DMS 273 treated with DMSO at 0.1 percent for 48 hours (cell line): Measurements from ENCODE around the gene FAM237A.

Experiments
- DNase-seq: peaks from one replicate; lab custom pipeline; 2025; lab: John Stamatoyannopoulos, UW

Gene FAM237A

GRCh38 chr2:206642075-206643025, at the start of gene FAM237A:
Gene FAM237A, plus strand, starts transcription at chr2:206642487. Its CDS starts 1,750 bp downstream, at chr2:206644237.
- DNase-seq = no peak

- no peak for DNase-seq
Measured at GRCh38 chr2:206597717-206598218, 44.5 kb upstream of the FAM237A start.

DNA sequence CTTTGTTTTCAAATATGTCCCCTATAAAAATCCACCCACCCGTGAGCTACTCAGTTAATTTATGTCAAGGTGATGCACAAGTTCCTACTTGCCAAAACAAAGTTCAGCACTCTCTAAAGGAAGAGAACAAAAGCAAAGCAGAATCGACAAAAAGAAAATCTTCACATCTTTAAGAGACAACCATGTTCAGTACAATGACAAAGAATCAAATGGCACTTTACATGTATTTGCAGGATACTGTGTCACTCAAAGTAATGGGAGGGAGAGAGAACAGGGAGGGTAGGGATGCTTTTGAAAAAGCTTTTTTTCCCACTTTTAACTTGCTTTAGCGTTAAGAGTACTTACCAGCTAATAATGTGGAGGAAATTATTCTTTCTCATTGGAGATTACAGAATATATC, 39.0 kb upstream of the FAM237A start:
- DNase-seq = no peak

- no peak for DNase-seq
Measured at GRCh38 chr2:206610451-206610850, 31.8 kb upstream of the FAM237A start.

DNA sequence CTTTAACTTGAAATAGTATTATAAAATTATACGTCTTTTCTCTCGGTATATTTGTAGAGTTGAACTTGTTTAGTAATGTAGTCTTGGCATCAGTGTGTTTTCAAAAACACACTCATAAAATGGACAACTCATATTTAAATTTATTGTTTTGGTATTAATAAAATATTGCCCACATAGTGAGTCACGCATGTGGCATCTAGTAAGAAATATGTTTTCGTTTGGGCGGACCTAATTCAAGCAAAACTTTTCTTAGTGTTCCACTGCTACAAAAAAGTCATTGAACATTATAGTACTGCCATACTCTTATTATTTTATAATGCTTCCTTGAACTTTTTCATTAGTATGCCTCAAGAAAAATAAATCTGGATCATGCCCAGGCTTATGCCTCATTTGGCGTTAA, 31.1 kb upstream of the FAM237A start:
- no peak for DNase-seq

- DNase-seq = no peak
Measured at GRCh38 chr2:206611736-206612135, 30.6 kb upstream of the FAM237A start.

DNA sequence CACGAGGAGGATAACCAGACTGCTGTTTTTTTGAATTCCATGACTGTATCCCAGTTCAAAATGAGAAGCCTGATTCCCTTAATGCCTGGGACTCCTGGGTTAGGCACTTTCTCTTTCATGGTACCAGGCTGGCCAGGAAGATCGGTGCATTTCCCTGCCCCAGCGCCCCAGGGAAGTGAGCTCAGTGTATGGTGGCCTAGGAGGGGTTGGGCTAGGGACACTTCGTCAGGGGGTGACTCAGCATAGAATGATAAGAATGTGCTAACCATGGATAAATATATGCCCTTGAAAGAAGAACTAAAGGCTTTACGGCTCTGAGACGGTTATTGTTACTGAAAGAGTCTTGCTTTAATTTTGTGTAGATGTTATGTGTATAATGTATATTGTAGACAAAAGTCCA, 27.5 kb upstream of the FAM237A start:
- DNase-seq = no peak

DNA sequence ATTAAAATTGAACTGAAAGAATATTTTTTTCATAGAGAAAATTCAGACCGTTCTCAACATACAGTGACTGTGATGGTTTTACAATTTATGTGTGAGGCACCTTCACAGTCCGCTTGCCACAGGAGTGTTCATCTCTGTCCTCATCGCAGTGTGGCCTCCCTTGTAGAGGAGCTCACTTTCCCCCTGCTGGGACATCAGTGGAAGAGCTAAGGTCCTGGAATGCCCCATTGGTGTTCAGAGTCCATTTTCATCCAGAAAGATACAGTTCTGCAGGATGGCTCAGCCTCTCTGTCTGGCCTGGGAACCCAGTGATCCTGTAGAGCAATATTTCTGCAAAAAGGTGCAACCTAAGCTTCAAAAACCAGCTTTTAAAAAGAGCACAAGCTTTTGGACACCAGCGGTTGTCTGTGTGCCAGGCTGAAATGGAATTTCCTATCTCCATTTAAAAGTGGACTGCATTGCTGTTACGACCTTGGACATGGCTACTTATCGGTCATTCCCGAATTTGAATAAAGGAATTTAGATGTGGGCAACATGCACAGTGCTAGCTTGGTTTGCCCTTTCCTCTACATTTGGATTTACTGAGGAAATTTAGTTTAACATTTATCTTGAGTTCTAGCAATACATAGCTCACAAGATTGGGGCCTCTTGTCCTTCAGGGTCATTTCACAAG, 26.7 kb upstream of the FAM237A start:
- no peak for DNase-seq

DNA sequence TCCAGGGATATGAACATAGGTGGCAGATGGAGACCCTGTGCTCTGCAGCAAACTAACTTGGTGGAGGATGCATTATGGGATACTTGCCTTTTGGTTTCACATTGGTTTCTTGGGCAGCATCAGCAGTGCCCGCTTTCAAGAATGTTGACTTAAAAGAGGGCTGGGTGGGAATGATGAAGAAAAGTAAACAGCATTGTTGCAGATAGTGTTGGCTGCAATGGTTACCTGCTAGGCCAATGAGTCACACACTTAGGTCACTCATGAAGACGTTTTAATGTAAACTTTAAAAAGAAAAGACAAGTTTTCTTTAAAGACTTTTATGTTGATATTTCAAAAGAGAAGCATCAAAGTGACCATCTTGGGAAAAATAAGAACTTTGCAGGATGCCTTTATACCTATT, 26.1 kb upstream of the FAM237A start:
- no peak for DNase-seq

DNA sequence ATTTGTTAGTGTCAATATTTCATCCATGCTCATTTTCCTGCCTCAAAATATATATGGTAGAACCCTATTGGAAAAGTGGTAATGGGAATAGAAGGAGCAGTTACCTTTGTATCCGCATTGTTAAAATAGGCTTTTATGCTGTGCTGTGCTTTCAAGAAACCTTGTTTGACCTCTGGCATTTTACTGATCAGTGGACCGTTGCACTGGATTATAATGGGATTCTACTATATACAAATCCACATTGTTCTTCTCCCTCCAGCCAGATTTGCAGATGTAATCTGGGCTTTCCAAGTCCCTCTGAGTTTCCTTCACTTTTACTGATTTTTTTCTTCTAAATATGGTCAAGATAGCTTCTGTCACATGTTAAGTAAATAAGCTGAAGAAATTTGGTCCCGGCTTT, 23.3 kb upstream of the FAM237A start:
- no peak for DNase-seq

DNA sequence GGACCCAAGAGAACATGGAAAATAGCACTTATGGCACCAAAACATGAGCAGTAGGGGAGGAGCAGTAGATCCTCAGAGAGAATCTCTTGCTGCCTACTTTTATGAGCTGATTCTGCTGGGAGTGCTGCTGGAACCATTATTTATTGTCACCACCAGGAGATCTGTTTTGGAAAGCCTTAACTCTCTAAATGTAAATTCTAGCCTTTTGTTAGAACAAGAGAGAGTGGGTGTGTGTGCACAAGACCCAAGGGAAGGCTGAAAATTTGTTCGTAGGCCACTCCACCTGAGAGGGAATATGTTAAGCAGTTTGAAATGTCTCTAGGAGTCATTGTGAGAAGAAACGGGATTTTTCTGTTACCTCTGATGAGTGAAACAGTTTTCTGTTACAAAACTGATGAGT, 16.2 kb upstream of the FAM237A start:
- DNase-seq = no peak

DNA sequence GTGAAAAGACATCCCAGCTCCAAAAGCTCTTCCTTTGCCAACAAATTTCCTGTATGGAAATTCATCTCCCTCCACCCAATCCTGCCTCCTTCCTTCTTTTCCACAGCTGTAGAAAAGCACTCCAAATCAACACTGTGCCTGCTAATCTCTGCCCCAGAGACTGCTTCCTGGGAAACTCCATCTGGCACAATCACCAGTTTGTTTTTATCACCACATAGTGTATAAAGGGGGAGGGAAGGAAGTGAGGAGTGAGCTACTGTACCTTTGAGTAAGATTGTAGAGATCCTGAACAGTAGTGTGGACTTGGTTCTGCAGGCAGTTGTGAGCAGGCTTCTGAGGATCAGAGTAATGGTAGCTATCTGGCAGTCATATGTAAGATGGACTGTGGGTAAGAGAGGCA, 14.7 kb upstream of the FAM237A start:
- DNase-seq = no peak

GRCh38 chr2:206631340-206631739, 10.9 kb upstream of the FAM237A start:
- DNase-seq = no peak

- DNase-seq = no peak
Measured at GRCh38 chr2:206635015-206635414, 7.3 kb upstream of the FAM237A start.

GRCh38 chr2:206639636-206640035, 2.7 kb upstream of the FAM237A start:
- DNase-seq = no peak

- no peak for DNase-seq
Measured at GRCh38 chr2:206641226-206641625, 1.1 kb upstream of the FAM237A start.

DNA sequence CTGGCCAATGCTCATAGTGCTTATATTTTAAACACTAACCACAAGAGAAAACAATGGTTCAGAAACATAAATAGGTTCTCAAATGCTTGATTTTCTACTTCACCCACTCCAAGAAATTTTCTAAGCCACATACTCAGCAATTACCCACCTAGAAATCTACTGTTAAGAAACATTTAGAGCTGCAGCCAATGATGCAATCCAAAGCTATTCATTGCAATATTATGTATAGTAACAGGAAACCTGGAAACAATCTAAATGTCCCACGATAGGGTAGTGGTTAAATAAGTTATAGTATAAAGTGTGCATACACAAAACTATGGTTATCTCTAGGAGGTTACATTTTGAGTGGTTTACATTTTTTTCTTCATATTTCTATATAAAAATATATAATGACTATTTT, 5.7 kb downstream of the FAM237A start:
- DNase-seq = no peak

GRCh38 chr2:206657087-206657486, 14.8 kb downstream of the FAM237A start:
- no peak for DNase-seq

DNA sequence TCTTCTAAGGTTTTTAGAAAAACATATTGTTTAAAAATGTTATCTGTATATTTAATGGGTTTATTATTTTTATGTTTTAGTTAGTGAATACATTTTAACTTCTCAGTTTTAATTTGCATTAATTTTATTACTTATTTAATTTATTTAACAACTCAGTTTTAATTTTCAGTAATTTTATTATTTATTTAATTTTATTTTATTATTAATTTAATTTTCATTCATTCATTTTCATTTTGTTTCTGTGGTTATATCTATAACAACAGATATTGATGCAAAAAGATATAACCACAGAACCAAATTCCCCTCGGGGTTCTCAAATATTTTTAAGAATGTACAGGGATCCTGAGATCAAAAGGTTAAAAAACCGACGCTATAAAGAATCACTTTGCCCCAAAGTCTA, 23.0 kb downstream of the FAM237A start:
- DNase-seq = no peak

GRCh38 chr2:206670531-206671319, 28.4 kb downstream of the FAM237A start:
- no peak for DNase-seq

DNA sequence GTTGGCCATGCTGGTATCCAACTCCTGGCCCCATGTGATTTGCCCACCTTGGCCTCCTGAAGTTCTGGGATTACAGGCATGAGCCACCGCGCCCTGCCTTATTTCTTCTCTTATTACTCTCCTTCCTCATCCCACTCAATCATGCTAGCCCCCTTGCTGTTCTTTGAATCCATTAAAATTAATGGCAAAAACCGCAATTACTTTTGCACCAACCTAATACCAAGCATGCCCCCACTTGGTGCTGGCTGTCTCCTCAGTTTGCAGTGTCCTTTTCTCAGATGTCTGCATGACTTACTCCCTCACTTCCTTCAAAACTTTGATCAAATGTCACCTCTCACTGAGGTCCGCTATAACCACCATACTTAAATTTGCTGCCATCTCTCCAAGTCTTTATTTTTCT, 41.3 kb downstream of the FAM237A start:
- DNase-seq = no peak

DNA sequence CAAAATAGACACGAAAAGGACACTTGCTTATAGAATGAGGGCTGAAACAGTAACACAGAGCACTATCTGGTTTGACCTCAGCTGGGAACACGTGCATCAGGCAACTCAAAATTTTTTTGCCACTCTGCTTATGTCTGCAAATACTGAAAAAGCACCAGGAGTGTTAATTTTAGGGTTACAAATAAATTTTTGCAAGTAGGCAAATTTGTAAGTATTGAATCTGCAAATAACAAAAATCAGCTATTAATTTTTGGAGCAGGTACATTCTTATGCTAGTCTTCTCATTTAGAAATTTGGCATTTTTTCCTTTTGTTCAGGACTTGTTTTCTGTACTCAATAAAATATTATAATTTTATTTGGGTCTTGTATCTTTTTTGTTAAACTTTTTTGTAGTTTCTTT, 46.2 kb downstream of the FAM237A start:
- no peak for DNase-seq
